HG03571 (cell line): ENCODE data around the gene OR4K17.
"Not testable (repeated sequence)": the region's sequence is repeated elsewhere in the genome, so short reads cannot be mapped to it uniquely, and the experiment has no call there.

Experiments
- ATAC-seq: cut with Tn5 transposase; IDR thresholded peaks from one replicate; pipeline ENCODE4 v1.9.1; 2021; ENCODE audit not compliant: unreplicated experiment

The OR4K17 gene

GRCh38 chr14:20110438-20110837 is at the start of gene OR4K17:
OR4K17 (plus strand) TSS chr14:20110739; CDS start chr14:20117500, 6,761 bp downstream.
- ATAC-seq: no peak

- no peak for ATAC-seq
These were observed 18.5 kb upstream of the OR4K17 start for GRCh38 chr14:20092050-20092449.

GRCh38 chr14:20093442-20093841 is 17.1 kb upstream of the OR4K17 start:
- ATAC-seq: no peak

- not testable (repeated sequence) for ATAC-seq
These were observed 11.4 kb upstream of the OR4K17 start for GRCh38 chr14:20098926-20099770.

- ATAC-seq: no peak
These were observed 1.8 kb downstream of the OR4K17 start for GRCh38 chr14:20112321-20112720.

GRCh38 chr14:20116748-20117147 is 6.2 kb downstream of the OR4K17 start:
- no peak for ATAC-seq

- no peak for ATAC-seq
These were observed 8.3 kb downstream of the OR4K17 start for GRCh38 chr14:20118795-20119194.

GRCh38 chr14:20138520-20138919 is 28.0 kb downstream of the OR4K17 start, which contains the start of gene OR4N5:
OR4N5 (plus strand) TSS chr14:20138820; CDS start chr14:20143736, 4,916 bp downstream.
- ATAC-seq: no peak

- ATAC-seq: no peak
These were observed 33.4 kb downstream of the OR4K17 start for GRCh38 chr14:20143911-20144310.

- no peak for ATAC-seq
These were observed 34.3 kb downstream of the OR4K17 start for GRCh38 chr14:20144820-20145219.

- no peak for ATAC-seq
These were observed 53.9 kb downstream of the OR4K17 start for GRCh38 chr14:20164462-20164861.

- ATAC-seq: no peak
These were observed 56.6 kb downstream of the OR4K17 start for GRCh38 chr14:20167091-20167490.

- ATAC-seq: not testable (repeated sequence)
These were observed 59.3 kb downstream of the OR4K17 start for GRCh38 chr14:20169852-20170251.
